Measurements from ENCODE around the gene RAD23B.
"Not testable (repeated sequence)": the region's sequence is repeated elsewhere in the genome, so short reads cannot be mapped to it uniquely, and the experiment has no call there.

The RAD23B gene

DNA sequence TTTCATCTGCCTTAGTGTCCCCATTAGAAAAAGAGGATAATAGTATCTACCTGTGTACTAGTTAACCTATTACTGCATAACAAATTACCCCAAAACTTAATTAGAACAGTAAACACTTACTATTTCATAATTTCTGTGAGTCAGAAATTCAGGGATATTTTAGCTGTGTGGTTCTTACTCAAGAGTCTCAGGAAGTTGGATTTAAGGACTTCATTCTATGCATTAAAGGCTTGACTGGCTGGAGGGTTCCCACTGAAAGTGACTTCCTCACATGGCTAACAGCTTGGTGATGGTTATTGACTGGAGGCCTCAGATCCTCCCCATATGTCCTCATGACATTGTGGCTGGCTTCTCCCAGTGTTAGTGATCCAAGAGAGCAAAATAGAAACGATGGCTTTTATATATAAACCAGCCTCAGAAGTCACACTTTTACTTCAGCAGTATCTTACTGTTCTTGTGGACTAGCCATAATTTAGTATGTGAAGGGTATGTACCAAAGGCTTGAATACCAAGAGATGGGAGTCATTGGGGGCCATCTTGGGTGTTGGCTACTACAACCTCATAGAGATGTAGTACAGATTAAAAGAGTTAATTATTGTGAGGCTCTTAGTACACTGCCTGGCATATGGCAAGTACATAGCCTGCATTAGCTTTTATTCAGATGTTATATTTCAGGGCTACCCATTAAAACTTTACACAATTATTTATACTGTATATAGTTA lies 9.9 kb downstream of the RAD23B start:
- no peak for DNase-seq (ENCODE audit: low read depth, low spot score)

DNA sequence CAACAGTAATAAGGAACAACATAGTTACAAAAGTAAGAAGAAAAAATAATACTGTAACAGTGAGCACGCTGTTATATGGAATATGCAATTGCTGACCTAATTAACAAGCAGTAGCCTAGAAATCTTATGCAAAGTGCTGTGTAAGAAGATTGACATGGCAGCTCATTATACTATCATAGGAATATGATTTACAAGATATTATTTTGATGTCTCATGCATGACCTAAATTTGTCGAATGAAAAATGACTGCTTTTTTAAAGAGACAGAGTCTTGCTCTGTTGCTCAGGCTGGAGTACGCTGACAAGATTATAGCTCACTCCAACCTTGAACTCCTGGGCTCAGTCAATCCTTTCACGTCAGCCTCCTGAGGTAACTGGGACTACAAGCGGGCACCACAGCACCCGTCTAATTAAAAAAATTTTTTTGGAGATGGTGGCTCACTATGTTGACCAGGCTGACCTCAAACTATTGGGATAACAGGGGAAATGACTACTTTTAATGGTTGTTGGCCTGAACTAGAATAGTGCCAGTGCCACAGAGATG lies 10.5 kb downstream of the RAD23B start:
- DNase-seq (ENCODE audit: low read depth, low spot score): no peak

DNA sequence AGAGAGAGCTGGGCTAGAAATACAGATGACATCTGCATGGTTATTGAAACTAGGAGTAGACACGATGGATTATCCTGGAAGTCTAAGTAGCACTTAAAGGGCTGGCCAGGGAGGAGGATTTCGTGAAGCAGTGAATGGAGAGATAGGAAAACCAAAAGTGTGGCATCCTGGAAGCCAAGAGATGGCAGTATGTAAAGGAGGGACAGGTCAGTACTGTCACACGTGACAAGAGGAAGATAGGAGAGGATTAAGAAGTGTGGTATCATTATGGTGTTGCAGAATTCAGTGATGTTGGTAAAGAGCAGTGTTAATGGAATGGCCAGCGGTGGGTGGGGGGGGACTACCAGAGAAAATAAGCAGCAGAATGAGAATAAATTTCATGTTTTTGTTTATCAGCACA lies 11.7 kb downstream of the RAD23B start:
- no peak for DNase-seq (ENCODE audit: low read depth, low spot score)

DNA sequence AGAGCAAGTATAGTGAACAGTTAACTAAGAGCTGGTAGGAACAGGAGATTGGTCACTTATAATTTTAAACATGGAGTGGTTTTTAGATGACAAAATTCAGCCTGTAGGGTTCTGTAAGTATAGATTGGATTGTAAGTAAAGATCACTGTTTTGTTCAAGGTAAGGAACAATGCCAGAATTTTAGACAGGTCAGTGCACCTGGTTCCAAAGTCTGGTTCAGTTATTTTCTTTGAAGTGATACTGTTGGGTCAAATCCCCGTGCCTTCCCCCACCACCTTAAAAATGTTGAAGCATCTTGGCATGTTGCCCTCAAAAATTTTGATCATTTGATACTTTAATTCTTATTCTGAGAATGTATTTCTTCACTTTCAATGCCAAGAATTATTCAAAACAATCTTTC lies 12.9 kb downstream of the RAD23B start:
- no peak for DNase-seq (ENCODE audit: low read depth, low spot score)

DNA sequence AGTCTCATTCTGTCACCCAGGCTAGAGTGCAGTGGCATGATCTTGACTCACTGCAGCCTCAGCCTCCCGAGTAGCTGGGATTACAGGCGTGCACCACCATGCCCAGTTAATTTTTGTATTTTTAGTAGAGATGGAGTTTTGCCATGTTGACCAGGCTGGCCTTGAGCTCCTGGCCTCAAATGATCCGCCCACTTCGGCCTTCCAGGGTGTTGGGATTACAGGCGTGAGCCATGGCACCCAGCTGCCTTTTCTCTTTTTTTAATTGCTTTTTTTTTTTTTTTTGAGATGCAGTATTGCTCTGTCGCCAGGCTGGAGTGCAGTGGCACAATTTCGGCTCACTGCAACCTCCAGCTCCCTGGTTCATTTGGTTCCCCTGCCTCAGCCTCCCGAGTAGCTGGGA lies 13.5 kb downstream of the RAD23B start:
- DNase-seq (ENCODE audit: low read depth, low spot score): not testable (repeated sequence)

DNA sequence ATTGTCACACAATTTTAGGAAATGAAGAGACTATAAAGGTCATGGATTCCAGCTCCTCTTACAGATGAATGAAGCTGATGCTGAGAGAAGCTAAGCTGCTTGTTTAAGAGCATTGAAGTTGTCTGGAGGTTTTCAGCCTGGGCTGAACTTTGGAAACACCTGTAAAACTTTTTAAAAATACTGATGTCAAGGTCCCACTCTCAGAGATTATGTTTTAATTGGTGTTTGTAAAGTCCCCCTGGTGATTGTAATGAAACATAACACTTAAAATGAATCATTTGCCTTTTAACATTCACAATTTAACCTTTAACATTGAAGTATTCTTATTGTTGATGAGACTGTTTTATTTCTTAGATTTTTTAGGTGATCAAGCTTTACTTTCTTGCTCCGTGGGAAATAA lies 16.4 kb downstream of the RAD23B start:
- DNase-seq (ENCODE audit: low read depth, low spot score): no peak

DNA sequence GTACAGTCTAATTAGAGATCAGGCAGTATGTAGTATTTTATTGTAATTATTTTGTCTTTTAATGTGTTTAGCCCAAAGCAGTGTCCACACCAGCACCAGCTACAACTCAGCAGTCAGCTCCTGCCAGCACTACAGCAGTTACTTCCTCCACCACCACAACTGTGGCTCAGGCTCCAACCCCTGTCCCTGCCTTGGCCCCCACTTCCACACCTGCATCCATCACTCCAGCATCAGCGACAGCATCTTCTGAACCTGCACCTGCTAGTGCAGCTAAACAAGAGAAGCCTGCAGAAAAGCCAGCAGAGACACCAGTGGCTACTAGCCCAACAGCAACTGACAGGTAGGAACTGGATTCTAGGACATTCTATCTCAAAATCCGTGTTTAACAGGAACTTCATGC lies 23.2 kb downstream of the RAD23B start:
- no peak for DNase-seq (ENCODE audit: low read depth, low spot score)

DNA sequence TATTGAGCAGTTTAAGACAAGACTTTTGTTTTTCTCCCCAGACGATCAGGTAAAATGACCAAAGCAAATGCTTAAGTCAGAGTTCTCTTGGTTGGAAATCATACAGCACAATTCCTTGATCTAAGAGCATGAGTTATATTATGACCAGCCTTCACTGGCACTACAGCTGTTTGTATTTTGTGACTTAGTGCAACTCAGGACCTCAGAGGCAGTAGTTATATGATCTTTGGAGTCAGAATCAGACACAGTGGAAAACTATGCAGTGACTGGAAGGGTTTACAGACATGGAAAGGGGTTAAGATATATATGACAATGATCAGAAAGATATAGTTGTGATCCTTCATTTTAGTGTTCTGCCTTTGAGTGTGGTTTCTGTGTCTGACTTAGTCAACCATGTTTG lies 24.3 kb downstream of the RAD23B start:
- DNase-seq (ENCODE audit: low read depth, low spot score): no peak

DNA sequence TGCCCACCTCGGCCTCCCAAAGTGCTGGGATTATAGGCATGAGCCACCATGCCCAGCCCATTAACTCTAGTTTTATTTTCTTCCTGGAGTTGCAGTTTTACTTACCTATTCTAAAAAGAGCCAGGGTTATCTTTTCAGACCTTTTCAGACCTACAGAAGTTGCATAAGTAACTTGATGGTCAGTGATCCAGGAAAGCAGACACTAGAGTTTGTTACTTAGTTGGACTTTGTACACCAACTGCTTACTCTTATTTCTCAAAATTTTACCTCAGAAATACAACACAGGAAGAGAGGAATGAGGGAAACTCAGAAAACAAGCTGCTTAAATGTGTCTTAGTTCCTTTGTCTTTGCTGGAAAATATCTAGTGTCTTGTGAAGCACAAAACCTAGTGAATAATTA lies 25.4 kb downstream of the RAD23B start:
- DNase-seq (ENCODE audit: low read depth, low spot score): no peak

DNA sequence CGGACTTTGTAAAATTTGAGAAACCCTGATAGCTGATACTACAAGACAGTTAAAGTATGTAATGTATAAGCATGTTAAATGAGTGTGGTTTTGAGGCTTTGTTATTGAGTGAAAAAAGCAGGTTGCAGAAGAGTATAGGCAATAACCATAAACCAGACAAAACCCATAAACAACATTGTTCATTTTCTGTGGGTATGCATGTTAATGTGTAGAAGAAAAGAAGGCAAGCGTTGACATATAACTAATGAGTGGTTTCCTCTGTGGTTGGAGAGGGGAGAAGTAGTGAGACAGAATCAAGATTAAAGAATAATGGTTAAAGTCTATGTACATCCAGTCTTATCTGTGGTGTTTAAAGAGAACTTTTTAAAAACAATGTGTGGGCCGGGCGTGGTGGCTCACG lies 26.2 kb downstream of the RAD23B start:
- DNase-seq (ENCODE audit: low read depth, low spot score): no peak

DNA sequence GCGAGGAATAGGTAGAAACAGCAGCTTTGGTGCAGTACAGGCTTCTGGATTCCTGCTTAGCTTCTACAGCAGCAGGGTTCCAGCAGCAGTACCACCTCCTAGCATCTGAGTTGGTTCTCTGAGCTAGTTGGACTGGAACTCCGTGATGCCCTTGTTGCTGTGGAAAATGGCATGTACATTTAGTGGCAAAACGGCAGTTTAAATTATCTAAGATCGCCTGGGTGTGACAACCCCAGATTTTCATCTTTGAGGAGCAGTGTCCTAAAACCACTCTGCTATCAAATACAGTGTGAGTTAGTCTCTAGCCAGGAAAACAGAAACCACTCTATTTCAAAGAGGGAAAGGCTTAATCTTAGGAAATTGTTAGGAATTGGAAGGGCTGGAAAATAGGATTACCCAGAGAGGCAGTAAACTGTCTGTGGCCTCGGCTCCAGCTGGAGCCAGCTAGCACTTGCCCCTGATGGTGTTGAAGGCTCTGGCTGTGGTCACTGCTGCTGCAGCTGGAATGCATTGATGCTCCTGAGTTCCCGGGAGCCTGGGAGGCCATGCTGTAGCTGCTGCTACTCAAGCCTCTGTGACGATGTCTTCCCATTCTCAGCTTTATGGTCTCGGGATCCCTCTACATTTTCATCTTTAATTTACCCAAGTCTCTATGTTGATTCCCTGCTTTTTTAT lies 29.4 kb downstream of the RAD23B start:
- DNase-seq (ENCODE audit: low read depth, low spot score): no peak

DNA sequence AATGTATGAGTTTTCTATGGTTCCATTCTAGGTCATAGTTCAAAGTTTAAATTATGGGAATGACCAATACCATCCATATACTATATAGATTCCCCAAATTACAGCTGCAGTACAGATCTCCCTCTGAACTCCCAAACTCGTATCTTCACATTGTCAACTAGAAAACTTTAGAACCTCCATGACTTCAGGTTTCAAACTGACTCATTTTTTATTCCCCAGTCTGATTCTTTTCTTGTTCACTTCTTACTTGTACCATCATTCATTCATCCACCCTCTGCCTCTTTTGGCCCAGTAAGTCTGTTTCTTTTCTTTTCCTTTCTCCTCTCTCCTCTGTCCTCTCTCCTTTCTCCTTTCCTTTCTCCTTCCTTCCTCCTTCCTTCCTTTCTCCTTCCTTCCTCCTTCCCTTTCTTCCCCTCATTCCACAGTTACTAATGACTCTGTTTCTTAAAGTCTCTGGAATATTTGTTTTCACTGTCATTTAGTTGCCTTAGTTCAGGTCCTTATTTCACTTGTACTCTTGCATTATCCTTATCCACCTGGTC lies 30.5 kb downstream of the RAD23B start:
- DNase-seq (ENCODE audit: low read depth, low spot score): no peak

DNA sequence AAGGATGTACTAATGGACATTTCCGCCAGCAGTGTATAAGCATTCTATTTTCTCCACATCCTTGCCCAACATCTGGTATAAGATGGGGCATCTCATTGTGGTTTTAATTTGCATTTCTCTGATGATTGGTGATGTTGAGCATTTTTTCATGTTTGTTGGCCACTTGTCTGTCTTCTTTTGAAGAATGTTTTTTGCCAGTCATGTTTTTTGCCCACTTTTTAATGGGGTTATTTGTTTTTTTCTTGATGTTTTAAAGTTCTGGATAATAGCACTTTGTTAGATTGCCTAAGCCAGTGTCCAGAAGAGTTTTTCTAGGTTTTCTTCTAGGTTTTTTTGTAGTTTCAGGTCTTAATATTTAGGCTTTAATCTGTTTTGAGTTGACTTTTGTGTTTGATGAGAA lies 31.7 kb downstream of the RAD23B start:
- no peak for DNase-seq (ENCODE audit: low read depth, low spot score)

DNA sequence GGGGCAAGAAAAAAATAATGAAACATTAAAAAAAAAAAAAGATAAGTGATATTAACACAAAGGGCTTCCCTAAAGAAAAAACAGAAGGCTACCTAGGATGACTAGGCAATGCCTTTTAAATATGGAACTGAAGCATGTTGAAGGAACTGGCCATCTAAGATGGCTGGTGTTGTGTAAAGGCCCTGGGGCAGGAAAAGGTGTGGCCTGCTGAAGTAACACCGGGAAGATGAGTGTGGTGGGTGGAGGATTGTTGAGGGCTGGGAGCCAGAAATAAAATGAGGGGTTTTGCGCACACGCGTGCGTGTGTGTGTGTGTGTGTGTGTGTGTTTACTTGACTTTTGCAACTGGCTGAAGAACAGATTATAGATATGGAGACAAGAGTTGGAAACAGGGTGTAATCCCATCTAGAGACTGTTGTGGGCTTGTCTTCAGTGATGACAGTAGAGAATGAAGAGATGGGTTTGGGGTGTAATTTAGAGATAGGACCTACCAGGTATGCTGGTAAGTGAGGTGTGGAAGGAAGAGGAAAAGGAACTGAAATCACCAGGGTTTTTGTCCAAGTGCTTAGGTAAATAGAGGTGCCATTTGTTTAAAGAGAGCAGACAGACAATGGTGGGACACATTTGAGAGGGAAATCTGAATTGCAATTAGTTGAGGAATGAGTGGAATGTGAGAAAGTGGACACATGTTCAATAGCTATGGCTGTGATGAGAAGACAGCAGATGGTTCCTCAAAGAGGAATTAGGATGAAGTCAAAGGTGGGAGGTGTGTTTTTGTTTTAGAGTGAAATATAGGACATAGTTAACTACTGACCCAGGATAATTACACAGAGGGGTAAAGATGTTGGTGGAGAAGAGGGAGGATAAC lies 33.9 kb downstream of the RAD23B start:
- no peak for DNase-seq (ENCODE audit: low read depth, low spot score)

DNA sequence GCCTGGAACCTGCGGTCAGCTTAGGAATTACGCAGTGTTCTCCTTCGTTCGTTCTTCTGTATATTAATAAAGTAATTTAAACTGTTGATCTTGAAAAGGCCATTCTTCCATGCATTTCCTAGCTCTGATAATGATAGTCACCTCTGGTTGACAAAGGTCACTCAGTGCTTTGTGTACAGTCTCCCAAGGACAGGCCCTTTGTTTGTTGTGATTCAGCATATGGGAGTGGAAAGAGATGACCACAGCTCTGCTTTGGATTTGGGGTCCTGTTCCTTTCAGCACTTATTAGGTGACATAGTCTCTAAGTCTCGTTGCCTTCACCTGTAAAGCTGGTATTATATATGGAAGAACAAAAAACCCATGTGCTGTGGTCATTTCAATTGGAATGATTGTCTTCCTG lies 39.6 kb downstream of the RAD23B start:
- no peak for DNase-seq (ENCODE audit: low read depth, low spot score)

DNA sequence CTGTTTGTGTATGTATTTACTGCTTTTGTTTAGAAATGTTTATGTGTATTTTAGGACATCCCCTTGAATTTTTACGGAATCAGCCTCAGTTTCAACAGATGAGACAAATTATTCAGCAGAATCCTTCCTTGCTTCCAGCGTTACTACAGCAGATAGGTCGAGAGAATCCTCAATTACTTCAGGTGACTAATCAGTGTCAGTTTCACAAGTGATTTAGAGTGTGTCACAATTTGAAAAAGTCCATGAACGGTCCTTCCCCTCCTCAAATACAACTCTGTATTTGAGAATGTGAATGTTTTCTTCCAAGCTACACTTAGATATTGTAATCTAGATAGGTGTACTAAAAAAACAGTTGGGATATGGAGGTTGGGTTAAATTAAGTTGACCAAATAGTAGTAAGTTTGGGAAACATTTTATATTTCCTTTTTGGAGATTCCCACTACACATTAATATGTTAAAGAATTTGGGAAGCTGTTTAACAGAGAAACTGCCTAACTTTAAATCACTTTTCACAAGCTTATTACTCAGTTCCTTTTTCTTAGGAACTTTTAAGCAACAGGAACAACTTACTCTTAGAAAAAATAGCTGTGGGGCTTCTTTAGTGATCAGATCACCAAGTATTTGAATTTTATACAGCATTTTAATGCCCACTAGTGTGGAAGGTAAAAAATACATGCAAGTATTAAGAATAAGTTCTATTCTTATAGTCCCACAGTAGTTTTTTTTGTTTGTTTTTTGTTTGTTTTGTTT lies 40.9 kb downstream of the RAD23B start:
- no peak for DNase-seq (ENCODE audit: low read depth, low spot score)

DNA sequence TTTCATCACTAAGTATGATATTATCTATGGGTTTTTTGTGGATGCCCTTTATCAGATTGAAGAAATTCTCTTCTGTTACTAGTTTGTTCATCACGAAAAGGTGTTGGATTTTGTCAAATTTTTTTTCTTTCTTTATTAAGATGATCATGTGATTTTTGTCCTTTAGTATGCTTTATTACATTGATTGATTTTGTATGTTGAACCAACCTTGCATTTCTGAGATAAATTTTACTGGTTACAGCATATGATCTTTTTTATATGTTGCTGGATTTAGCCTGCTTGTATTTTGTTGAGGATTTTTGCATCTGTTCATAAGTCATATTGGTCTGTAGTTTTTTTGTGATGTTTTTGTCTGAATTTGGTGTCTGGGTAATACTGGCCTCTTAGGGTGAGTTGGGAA lies 42.8 kb downstream of the RAD23B start:
- no peak for DNase-seq (ENCODE audit: low read depth, low spot score)

DNA sequence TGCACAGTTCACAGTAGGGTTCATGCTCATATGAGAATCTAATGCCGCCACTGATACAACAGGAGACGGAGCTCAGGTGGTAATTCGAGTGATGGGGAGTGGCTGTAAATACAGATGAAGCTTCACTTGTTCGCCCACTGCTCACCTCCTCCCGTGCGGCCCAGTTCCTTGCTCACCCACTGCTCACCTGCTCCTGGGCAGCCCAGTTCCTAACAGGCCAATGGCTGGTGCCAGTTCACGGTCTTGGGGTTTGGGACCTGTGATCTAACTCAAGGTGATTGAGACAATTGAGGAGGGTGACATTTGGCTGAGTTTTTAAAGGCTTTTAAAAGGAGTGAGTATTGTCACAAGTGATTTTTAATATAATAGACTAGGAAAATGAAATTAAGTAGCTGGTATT lies 45.4 kb downstream of the RAD23B start:
- DNase-seq (ENCODE audit: low read depth, low spot score): no peak

DNA sequence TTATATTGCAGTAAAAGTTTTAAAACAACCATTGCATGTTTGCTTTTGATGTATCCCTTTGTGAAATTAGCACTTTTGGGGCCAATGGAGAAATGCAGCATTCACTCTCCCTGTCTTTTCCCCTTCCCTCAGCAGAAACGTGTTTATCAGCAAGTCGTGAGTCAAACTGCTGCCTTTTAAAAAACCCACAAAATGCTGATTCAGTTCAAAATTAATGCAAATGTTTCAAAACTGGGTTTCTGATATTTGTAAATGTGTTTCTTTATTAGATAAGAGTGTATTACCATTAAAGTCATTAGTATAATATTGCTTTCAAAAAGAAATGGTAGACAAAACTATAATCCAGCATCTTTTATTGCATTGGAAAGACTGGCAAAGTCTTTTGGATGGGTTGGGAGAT lies 47.3 kb downstream of the RAD23B start:
- no peak for DNase-seq (ENCODE audit: low read depth, low spot score)

DNA sequence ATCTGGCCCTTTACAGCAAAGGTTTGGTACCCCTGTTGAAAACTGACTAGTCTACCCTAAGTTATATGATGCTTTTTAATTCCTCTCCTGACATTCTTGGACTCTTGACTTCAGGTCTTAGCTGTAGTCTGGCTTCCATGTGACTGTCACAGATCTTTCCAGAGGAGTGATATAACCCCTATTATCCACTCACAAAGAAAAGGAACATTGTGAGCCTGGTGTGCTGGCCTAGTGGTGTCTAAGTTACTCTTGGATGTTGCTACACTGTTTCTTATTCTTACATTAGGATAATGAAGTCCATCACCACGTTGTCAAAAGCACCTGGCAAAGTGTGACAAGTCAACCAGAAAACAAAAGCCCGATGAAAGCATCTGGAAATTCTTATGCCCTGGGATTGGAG lies 49.8 kb downstream of the RAD23B start:
- DNase-seq (ENCODE audit: low read depth, low spot score): no peak

DNA sequence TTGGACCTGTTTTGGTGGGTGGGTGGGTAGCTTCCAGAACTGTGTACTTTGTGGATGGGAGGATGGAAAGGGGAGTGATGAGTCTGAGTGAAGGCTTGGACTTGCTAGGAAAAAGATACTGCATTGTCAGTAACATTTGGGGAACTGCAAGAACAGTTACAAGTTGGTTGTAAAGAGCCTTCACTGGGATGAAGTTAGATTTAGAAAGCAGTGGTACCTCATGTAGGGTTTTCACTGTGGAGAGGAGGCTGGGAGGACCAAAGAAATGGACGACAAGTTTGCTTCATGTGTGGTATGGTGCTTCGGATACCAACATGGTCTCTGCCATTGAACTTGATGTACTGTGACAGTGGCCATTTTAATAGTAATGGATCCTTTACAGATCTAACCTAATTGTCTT lies 50.3 kb downstream of the RAD23B start:
- DNase-seq (ENCODE audit: low read depth, low spot score): no peak
